Brain pericyte (primary cell): ENCODE results near the gene RPS27L.

Experiments
- DNase-seq: peaks from one replicate; pipeline ENCODE4 v3.0.0-alpha.2; 2012; ENCODE audit warnings: low read depth, low spot score

RPS27L gene

DNA sequence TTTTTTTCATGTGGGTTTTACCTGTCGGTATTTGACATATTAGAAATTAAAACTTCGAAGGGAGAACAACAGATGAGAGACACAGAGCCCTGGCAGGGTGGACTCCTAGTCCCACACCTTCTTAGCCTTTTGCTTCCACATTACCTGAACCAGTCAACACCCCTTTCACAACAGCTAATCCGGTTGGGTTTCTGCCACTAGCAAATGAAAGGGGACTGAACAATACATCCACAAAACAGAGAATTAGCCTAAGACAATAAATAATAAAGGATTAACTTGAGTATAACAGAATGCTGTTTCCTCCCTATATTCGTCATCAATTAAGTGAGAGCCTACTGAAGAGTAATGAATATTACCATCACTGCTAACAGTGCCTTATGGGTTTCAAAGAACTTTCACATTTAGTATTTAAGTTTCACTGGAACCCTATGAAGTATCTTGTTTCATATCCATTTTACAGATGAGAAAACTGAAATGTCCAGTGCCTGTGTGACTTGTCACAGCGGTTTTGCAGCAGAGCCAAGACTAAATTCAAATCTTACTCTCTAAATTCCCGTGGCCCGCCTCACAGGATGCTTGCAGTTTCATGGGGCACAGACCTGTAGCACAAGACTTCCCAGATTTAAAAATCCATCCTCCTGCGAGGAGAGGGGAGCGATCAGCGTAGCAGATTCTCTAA is 31.1 kb upstream of the RPS27L start:
- DNase-seq, result no peak

DNA sequence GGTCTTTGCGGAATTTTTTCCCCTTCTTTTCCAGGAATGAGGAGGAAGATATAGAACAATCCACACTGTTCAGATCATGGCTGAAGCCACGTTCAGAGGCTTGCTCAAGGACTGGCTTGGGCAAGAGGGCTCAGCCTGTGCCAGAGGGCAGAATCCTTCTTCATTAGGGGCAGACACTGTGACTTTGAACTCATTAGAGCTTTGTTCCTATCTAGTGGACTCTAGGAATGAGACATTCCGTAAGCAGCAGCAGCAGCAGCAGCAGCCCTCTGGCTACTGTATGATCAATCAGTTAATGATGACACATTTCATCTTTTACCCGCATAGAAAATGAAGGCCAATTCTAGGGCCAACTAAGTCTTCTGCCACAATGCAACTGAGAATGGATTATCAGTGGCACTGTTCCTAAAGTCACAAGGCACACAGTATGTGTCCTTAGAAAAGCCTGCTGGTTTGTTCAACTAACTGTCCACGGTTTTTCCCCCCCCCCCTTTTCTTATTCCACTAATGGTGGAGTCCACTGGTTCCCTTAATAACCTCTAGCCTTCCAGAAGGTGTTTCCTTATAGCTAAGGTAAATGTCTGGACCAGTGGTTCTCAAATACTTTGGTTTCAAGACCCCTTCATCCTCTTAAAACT is 30.4 kb upstream of the RPS27L start:
- no peak for DNase-seq

- DNase-seq, result no peak
Measured at GRCh38 chr15:63186065-63186464, 28.8 kb upstream of the RPS27L start.

DNA sequence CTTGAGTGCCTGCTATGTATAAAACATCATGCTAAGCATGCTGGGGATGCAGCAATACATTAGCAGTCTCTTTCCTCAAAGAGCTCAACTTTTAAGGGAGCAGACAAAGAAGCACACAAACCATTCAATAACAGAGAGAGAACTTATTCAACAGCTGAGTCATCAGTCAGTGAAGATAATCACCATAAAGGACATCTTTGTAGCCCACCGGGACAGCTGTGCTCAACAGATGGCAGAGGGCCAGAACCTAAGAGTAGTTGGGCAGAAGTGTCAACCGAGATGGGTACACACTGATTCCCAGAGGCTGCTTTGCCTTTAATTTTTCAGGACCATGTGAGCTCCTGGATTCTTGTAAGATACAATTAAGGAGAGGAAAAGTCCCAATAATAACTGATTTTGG is 27.9 kb upstream of the RPS27L start:
- no peak for DNase-seq

DNA sequence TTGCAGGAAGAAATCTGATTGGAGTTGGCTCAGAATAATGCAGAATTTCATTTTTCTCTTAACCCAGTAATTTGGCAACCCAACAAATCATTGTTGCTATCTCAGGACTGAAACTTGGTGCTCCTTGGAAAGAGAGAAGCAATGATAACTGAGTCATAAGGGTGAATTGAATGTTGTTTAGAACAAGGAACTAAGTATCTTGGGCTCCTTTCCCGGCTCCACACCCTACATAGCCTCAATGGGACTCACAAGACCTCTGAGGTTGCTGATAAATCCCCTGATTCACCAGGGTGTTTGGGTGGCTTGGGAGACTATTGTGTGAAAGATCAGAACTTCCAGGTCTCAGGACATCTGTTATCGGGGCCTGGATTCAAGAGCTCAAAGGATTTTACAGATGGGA is 24.4 kb upstream of the RPS27L start:
- no peak for DNase-seq

- no peak for DNase-seq
Measured at GRCh38 chr15:63180746-63181145, 23.5 kb upstream of the RPS27L start.

DNA sequence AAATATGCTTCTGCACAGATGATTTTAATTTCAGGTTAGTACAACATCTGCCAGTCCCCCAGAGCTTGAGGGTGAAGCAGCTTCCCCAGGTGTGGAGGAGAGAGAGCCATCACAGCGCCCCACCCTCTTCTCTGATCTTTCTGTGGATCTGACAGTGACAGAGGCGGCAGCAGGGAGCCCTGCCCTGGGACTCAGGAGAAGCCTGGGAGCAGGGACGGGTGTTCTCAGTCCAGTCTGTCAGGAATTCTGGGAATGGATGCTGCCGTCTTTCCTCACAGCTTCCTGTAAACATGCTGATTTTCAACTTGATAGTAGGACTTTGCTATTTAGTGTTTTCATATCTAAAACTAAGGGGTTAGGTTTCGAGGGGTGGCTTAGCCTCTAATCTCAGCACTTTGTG is 20.8 kb upstream of the RPS27L start:
- DNase-seq, result no peak

DNA sequence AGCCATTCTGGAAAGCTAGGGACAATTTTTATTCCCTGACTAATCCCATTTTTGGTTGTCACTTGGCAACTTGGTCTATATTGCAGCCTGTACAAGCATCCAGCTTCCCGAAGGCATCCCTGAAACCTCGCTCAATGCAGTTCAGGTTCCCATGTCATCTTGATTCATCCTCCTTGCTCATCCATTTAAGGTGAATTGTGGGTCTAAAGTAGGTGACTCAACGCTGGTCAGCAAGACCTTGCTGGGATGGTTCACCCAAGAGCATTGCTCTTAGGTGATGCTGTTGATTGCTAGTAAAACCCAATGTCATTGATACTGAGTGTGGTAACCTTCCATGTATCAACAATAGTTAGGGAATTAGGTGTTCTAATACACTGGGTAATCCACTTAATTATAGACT is 19.0 kb upstream of the RPS27L start:
- DNase-seq, result no peak

- DNase-seq, result no peak
Measured at GRCh38 chr15:63172851-63173451, 15.7 kb upstream of the RPS27L start.

DNA sequence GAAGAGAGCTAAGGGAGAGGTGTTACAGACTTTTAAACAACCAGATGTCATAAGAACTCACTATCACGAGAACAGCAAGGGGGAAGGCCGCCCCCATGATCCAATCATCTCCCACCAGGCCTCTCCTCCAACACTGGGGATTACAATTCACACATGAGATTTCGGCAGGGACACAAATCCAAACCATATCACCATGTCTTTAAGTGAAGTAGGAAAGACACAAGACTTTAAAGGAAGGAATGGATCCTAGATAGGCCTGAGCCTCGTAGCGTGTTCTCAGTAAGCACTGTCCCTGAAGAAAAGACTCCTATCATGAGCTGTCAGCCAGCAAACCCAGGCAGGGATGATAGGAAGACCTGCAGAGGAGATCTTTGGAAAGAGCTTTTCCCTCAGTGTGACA is 15.1 kb upstream of the RPS27L start:
- no peak for DNase-seq

DNA sequence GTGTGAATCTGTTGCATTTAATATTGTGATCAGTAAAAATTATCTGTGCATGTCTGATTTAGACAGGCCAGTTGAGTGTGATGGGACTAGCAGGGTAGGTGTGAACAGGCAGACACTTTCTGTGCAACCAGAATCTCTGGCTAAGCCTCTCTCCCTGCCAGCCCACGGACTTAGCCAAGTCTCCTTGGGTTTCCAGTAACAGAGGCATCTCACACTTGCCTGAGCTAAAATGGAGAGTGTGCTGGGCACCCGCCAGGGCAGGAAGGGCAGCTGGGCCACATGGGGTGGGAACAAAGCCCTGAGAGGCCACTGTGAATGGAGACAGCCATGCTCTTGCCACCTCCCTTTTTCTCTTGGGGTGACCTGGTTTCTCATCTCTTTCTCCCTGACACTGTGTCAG is 12.5 kb upstream of the RPS27L start:
- no peak for DNase-seq

- DNase-seq, result no peak
Measured at GRCh38 chr15:63166219-63166618, 8.9 kb upstream of the RPS27L start.

DNA sequence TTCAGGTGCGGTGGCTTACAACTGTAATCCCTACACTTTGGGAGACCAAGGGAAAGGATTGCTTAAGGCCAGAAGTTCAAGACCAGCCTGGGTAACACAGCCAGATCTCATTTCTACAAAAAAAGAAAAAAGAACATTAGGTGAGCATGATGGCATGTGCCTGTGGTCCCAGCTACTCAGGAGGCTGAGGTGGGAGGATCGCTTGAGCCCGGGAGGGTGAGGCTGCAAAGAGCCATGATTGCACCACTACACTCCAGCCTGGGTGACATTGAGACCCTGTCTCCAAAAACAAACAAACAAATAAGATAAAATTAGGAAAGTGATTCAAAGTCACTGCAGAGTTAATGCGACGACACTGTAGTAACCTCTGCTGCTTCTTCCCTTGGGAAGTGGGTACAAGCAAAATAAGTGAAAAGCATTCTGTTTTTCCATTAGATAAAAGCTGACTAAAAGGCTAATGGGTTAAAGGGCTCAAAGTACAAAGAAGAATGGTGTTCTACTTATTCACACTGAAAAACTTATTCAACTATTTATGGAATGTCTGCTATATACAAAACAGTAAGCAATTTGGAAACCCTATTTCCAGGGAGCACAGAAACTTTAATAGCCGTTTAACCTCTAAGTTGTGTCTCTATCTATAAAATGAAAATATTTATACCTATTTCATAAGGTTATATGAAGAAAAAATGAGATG is 8.0 kb upstream of the RPS27L start:
- DNase-seq, result no peak

GRCh38 chr15:63163217-63163616 is 5.9 kb upstream of the RPS27L start:
- DNase-seq, result no peak

GRCh38 chr15:63160638-63161037 is 3.4 kb upstream of the RPS27L start:
- no peak for DNase-seq

DNA sequence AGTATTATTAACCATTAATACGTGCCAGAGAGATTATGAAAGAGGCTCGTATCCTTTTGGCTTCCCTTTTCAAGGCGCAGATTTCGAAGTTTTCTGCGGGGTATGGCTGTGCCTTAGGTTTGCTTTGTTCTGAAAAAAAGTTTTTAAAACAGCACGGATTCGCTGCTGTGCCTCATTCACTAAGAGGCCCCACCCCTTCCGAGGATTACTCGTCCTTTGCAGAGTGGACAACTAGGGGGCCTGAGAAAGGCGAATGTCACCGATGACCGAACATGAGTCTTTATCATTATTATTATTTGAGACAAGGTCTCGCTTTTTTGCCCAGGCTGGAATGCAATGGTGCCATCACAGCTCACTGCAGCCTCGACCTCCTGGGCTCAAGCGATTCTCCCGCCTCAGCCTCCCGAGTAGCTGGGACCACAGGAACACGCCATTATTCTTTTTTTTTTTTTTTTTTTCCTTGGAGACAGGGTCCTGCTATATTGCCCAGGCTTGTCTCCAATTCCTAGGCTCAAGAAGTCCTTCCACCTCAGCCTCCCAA is 684 bp upstream of the RPS27L start:
- peak; percentile 29 for DNase-seq

DNA sequence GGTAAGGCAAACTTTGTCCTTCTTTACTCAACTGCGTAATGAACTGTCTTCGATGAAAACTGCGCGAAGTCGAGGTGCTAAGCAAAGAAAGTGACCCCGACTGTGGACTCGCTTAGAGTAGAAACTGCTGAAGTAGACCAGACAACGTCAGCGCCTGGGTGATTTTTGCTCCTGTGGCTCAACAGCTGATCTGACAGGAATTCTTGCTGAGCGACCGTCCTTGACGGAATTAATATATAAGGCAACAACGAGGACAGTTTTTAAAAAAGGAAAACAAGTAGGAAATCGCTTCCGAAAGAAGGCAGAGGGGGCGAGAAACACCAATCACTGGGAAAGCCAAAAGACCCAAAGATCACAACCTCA is 541 bp downstream of the RPS27L start:
- no peak for DNase-seq

GRCh38 chr15:63156086-63156710 is 1.1 kb downstream of the RPS27L start:
- DNase-seq, result no peak

GRCh38 chr15:63155486-63155885 is 1.8 kb downstream of the RPS27L start:
- no peak for DNase-seq

DNA sequence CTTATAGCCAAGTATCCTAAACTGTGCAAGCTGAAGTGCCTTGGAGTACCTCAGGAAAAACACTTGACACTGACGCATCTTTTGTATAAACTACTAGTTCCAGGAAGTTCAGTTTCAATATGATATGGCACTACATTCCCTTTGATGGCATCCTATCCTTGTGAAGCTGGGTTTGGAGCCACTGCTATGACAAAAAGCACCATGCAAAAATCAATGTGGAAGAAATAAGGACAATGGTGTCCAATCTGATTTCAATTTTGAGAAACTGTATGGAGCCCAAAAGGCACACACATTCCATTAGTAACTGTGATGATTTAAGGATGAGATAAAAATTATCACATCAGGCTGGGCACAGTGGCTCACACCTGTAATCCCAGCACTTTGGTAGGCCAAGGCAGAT is 5.6 kb downstream of the RPS27L start:
- DNase-seq, result no peak

DNA sequence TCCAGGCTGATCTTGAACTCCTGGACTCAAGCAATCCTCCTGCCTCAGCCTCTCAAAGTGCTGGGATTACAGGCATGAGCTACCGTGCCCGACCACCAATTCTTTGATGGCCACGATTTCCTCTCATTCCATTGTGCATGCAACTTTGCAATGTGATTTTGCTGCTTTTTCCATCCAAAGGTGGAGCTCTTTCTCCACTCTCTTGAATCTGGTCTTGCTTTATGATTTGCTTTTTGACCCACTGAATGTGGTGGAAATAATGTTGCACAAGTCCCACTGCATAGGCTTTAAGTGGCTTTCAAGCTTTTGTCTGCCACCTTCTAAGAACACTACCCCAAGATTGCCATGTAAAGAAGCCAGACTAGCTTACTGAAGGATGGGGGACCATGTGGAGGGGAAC is 10.6 kb downstream of the RPS27L start:
- DNase-seq, result no peak

- DNase-seq, result no peak
Measured at GRCh38 chr15:63145426-63145825, 11.9 kb downstream of the RPS27L start.
